Stomach (tissue), 9 donors: ENCODE data around the gene SYNDIG1. TPM values are rescaled to one million over a fixed set of nuclear protein-coding genes. Genes with fewer than 3 reads are reported as not detected.

Experiments
- DNase-seq, 2 donors: peaks; one replicate each; pipeline versions ENCODE4 v3.0.0 to v3.0.0-alpha.2; 2013 to 2019
- H3K27ac ChIP-seq, 5 donors: fragments of 200-600 bp in 4 of 5; sonication (generic) in 4 of 5; one replicate each; pipeline ENCODE4 v1.5.1; 2013 to 2019; ENCODE audit warnings: mild to moderate bottlenecking in 1 of 5, moderate library complexity in 1 of 5
- H3K27me3 ChIP-seq, 3 donors: fragments of 200-600 bp; sonication (generic); one replicate each; pipeline ENCODE4 v1.5.1; 2017 to 2019; ENCODE audit warnings: mixed run types in 1 of 3
- H3K36me3 ChIP-seq, 4 donors: fragments of 200-600 bp; sonication (generic); 1 replicate in 3 of 4; 2 replicates in 1 of 4; pipeline ENCODE4 v1.5.1; 2016 to 2019
- H3K4me1 ChIP-seq, 4 donors: fragments of 200-600 bp; sonication (generic); one replicate each; pipeline ENCODE4 v1.5.1; 2016 to 2019
- H3K4me3 ChIP-seq, 4 donors: fragments of 200-600 bp; sonication (generic) in 3 of 4; one replicate each; pipeline ENCODE4 v1.5.1; 2016 to 2019; ENCODE audit warnings: mild to moderate bottlenecking in 1 of 4
- H3K9me3 ChIP-seq, 4 donors: fragments of 200-600 bp; sonication (generic); one replicate each; pipeline ENCODE4 v1.5.1; 2016 to 2019
- EP300 ChIP-seq: sonication (generic); formaldehyde crosslinking; IDR thresholded peaks from one replicate; pipeline ENCODE4 v1.6.1; 2017; ENCODE audit warnings: antibody characterized with exemption
- POLR2A ChIP-seq, 4 donors: fragments of 450-650 bp; IDR thresholded peaks; one replicate each; pipeline ENCODE4 v1.6.1; 2016; ENCODE audit warnings: antibody characterized with exemption in 4 of 4, control low read depth in 2 of 4, mild to moderate bottlenecking in 1 of 4, moderate library complexity in 1 of 4
- POLR2AphosphoS5 ChIP-seq, 3 donors: sonication (generic); formaldehyde crosslinking; IDR thresholded peaks; one replicate each; pipeline ENCODE4 v1.6.1; 2016; ENCODE audit warnings: antibody characterized with exemption in 3 of 3
- WGBS, 5 donors: extraction: QIAGEN DNeasy Blood & Tissue Kit in 3 of 5; methylation state at CpG; one replicate each; pipeline versions ENCODE4 v1.1.5 to v1.1.7; 2013 to 2018; 5-methylcytosine and 5-hydroxymethylcytosine counted together
- intact Hi-C: fragments of 100-400 bp; cut with DNase I; formaldehyde crosslinking; loops from one replicate; pipeline ENCODE4 v1.15.1; 2023; ENCODE audit warnings: low total_unique reads
- polyA plus RNA-seq, 3 donors: library from polyadenylated mRNA; stranded (reverse); fragments of 200-250 nt; gene quantifications; one replicate each; pipeline ENCODE4 v1.2.3, GENCODE V29; 2013
- total RNA-seq, 5 donors: library from RNA; depleted of rRNA; stranded (reverse); fragments of >200 nt; gene quantifications; one replicate each; pipeline versions ENCODE4 v1.1.0 to v1.2.3, GENCODE V29; 2014 to 2016
- TF ChIP-seq, protein P1 (sequence below), 7 experiments: fragments of 450-650 bp in 4 of 7; fragments of 200-600 bp in 3 of 7; sonication (generic) in 3 of 7; IDR thresholded peaks; one replicate each; pipeline ENCODE4 v1.5.1; 2016 to 2019; ENCODE audit warnings: antibody characterized with exemption in 7 of 7, control low read depth in 2 of 7, mild to moderate bottlenecking in 1 of 7
- donor health status: healthy with polysubstance abuse.
- donor health status: Bipolar disorder and iron deficiency.
- donor health status: healthy.

The SYNDIG1 gene
- total and polyA plus RNA-seq, 8 donors = 0.29 to 2.0 (median 0.89) TPM; not detected in 4

- H3K9me3 ChIP-seq = no peaks in the 10 kb centered on the region
- no peak overlapping the region for H3K4me3 ChIP-seq
- intact Hi-C loops = no loop called here
- WGBS, 5 donors = 91 to 99% (median 93%) methylated on average over 3 to 4 of the region's 4 CpGs
- no peaks in the 10 kb centered on the region for H3K4me1 ChIP-seq
- H3K27ac ChIP-seq = no peak overlapping the region
- no peaks in the 10 kb centered on the region for H3K36me3 ChIP-seq
- TF ChIP-seq POLR2A (IDR thresholded peaks at IDR 0.05) = no peak
- TF ChIP-seq, protein P1, sequence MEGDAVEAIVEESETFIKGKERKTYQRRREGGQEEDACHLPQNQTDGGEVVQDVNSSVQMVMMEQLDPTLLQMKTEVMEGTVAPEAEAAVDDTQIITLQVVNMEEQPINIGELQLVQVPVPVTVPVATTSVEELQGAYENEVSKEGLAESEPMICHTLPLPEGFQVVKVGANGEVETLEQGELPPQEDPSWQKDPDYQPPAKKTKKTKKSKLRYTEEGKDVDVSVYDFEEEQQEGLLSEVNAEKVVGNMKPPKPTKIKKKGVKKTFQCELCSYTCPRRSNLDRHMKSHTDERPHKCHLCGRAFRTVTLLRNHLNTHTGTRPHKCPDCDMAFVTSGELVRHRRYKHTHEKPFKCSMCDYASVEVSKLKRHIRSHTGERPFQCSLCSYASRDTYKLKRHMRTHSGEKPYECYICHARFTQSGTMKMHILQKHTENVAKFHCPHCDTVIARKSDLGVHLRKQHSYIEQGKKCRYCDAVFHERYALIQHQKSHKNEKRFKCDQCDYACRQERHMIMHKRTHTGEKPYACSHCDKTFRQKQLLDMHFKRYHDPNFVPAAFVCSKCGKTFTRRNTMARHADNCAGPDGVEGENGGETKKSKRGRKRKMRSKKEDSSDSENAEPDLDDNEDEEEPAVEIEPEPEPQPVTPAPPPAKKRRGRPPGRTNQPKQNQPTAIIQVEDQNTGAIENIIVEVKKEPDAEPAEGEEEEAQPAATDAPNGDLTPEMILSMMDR (IDR thresholded peaks at IDR 0.05) = no peak
- TF ChIP-seq POLR2AphosphoS5 (IDR thresholded peaks at IDR 0.05) = no peak
- TF ChIP-seq EP300 = no peak
- no peak for DNase-seq
- peaks cover 0 to 21% (median 0%) of the 10 kb centered on the region in 3 donors for H3K27me3 ChIP-seq
These were observed 9.7 kb downstream of the SYNDIG1 start for GRCh38 chr20:24479106-24479505.

- Histone ChIP-seq H3K4me1 (no peaks in the 10 kb centered on the region), H3K27ac (no peak overlapping the region), H3K4me3 (no peak overlapping the region), H3K27me3 (peaks cover 0 to 21% (median 0%) of the 10 kb centered on the region in 3 donors), H3K36me3 (no peaks in the 10 kb centered on the region), H3K9me3 (no peaks in the 10 kb centered on the region)
- intact Hi-C loops = no loop called here
- DNase-seq = no peak
- 64 to 89% (median 85%) methylated on average over 4 of the region's 4 CpGs for WGBS, 5 donors
- TF ChIP-seq, protein P1 (IDR thresholded peaks at IDR 0.05) = no peak
- TF ChIP-seq POLR2A (IDR thresholded peaks at IDR 0.05) = no peak
- TF ChIP-seq POLR2AphosphoS5 (IDR thresholded peaks at IDR 0.05) = no peak
- TF ChIP-seq EP300 = no peak
These were observed 10.2 kb downstream of the SYNDIG1 start for GRCh38 chr20:24479595-24479994.

GRCh38 chr20:24480509-24480908 lies 11.1 kb downstream of the SYNDIG1 start:
- intact Hi-C loops = no loop called here
- no peak for TF ChIP-seq EP300
- TF ChIP-seq, protein P1 (IDR thresholded peaks at IDR 0.05) = no peak
- TF ChIP-seq POLR2A (IDR thresholded peaks at IDR 0.05) = no peak
- TF ChIP-seq POLR2AphosphoS5 (IDR thresholded peaks at IDR 0.05) = no peak
- no peak for DNase-seq
- Histone ChIP-seq H3K27me3 (peaks cover 0 to 15% (median 0%) of the 10 kb centered on the region in 3 donors), H3K4me3 (no peak overlapping the region), H3K27ac (no peak overlapping the region), H3K9me3 (no peaks in the 10 kb centered on the region), H3K4me1 (no peaks in the 10 kb centered on the region), H3K36me3 (no peaks in the 10 kb centered on the region)
- 62 to 74% (median 67%) methylated on average over 4 of the region's 4 CpGs for WGBS, 5 donors

DNA sequence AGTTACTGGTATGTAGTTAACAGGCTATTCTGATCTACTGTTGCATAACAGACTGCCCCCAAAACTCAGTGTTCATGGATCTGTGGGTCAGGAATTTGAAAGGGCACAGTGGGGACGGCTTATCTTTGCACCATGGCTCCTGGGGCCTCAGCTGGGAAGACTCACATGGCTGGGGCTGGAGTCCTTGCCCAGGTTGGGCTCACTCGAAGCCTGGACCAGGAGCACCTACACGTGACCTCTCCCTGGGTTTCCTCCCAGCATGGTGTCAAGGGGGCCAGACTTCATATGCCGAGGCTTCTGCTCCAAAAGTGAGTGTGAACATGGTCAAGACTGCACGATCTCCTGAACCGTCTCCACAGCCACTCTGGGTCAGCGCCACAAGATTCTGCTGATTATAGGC lies 11.7 kb downstream of the SYNDIG1 start:
- no peak overlapping the region for H3K4me3 ChIP-seq
- peaks cover 0 to 13% (median 0%) of the 10 kb centered on the region in 3 donors for H3K27me3 ChIP-seq
- 77 to 94% (median 87%) methylated on average over 6 to 7 of the region's 7 CpGs for WGBS, 5 donors
- TF ChIP-seq, protein P1 (IDR thresholded peaks at IDR 0.05) = no peak
- no peak for TF ChIP-seq POLR2A (IDR thresholded peaks at IDR 0.05)
- no peak for TF ChIP-seq EP300
- TF ChIP-seq POLR2AphosphoS5 (IDR thresholded peaks at IDR 0.05) = no peak
- H3K4me1 ChIP-seq = no peaks in the 10 kb centered on the region
- intact Hi-C loops = no loop called here
- no peaks in the 10 kb centered on the region for H3K9me3 ChIP-seq
- DNase-seq = no peak
- H3K36me3 ChIP-seq = no peaks in the 10 kb centered on the region
- H3K27ac ChIP-seq = no peak overlapping the region
